GM20431 (cell line): ENCODE results near the gene COL4A3.

Source experiments
- in situ Hi-C: fragments of 300-500 bp; cut with MseI, MboI; formaldehyde crosslinking; loops from one replicate; pipeline ENCODE4 v1.15.0; 2020; ENCODE audit warnings: low sequenced_read_pairs; ENCODE audit not compliant: unreplicated experiment

COL4A3 gene

GRCh38 chr2:227163998-227164762 lies at the start of gene COL4A3, which contains the start of gene COL4A4:
Gene COL4A3 (plus strand): TSS chr2:227164624. CDS start chr2:227164727, 103 bp downstream.
Gene COL4A4 (minus strand): TSS chr2:227164205. CDS start chr2:227147483, 16,722 bp downstream.
- in situ Hi-C loops: no loop called here

- in situ Hi-C loops: no loop called here
Observed at GRCh38 chr2:227115761-227116160, 48.7 kb upstream of the COL4A3 start.

DNA sequence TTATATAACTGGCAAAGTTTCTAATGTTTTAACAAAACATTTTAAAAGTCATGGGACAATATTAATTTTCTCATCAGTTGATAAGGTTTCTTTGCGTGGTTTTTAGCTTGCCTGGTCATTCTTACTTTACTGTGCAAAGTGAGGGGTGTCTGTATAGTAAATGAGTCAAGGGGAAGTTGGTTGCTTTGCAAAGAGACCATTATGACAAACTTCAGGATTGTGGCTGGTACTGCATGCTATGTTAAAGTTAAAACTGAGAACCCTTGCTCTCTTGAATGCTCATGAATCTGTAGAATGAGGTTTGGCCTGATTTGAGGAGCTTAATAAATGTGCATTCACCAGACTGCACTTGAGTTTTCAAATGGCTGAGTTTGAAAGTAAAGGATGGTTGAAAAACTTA lies 47.4 kb upstream of the COL4A3 start:
- in situ Hi-C loops: no loop called here

- in situ Hi-C loops: no loop called here
Observed at GRCh38 chr2:227117852-227118251, 46.6 kb upstream of the COL4A3 start.

DNA sequence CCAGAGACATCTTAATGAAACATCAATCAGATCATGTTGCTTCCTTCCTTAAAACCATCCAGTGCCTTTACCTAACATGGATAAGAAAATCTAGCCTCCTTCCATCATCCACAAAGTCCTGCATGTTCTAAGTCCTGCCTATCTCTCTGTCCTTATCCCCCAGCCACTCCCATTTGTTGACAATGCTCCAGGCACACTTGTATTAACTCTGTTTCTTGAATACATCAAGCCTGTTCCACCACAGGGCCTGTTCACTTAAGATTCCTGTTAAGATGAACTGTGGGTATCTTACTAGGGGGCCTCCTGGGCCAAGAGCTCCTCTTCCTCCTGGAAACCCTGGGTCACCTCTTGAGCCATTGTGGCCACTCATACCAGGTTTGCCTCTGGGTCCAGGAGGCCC lies 46.1 kb upstream of the COL4A3 start:
- in situ Hi-C loops: no loop called here

DNA sequence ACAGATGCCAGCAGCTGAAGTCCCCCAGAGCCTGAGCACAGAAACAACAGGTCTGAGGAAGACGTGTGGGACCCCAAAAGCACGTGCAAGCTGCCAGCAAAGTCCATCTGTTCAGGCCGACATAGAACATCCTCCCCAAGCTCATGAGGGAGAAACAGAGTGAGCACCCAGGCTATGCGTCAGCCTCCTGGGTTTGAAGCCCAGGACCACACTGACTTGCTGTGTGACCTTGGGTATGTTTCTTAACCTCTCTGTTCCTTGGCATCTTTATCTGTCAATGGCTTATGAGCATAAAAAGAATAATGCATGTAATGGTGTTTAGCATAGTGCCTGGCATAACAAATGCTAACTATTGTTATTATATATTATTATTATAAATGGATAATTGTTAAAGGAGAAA lies 40.7 kb upstream of the COL4A3 start:
- in situ Hi-C loops: no loop called here

DNA sequence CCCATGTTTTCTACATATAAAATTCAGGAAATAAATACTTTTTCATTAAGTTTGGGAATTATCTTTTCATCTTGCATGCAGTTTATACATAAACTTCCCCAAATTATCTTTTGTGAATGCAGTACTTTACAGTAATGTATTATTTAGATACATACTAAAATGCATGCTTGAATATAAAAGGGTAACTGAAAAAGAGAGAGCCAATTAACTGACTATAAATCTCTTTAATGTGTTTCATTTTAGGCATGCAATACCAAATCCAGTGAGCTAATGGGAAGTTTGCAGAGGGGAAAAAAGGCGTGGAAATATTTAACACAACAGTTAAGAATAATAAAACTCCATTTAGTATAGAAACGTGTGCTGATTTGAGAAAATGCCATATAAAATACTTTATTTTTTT lies 39.6 kb upstream of the COL4A3 start:
- in situ Hi-C loops: loop anchor here (25.0 kb wide), 1 partner anchor 637 kb away; no protein-coding TSS in a partner anchor

- in situ Hi-C loops: loop anchor here (25.0 kb wide), 1 partner anchor 637 kb away; no protein-coding TSS in a partner anchor
Observed at GRCh38 chr2:227125506-227125905, 38.9 kb upstream of the COL4A3 start.

DNA sequence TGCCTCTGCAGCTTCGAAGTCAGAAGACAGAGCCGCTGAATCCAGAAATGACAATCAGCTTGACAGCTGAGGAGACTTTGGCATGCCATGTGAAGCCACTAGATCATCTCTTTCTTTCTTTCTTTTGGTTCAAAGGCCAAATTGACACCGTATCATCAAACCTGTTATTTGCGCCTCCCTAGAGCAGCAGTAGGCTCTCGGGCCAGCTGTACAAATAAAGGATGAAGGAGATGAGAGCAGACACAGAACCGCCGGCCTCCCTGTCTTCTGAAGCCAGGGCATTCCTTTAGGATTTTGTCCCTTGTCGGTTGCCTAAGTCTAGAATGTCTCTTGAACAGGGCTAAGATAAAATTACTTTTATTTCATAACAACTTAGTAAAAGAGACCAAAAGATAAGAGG lies 37.2 kb upstream of the COL4A3 start:
- in situ Hi-C loops: loop anchor here (25.0 kb wide), 1 partner anchor 635 kb away; no protein-coding TSS in a partner anchor

DNA sequence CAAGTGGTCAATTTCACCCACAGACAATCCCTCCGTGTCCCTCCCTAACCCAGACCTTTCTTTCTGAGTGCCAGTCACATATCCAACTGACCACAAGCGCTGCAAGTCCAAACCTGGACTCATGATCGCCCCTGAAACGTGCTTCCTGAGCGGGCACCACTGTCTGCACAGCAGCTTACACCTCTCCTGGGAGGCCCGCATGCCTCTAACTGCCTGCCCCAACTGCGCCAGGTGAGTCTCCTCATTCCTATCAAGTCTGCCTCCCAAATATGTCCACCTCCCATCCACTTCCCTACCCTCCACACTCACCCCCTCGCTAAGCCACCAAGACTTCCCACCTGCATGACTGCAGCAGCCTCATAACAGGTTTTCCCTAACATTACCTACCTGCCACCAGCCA lies 33.8 kb upstream of the COL4A3 start:
- in situ Hi-C loops: loop anchor here (25.0 kb wide), 1 partner anchor 632 kb away; no protein-coding TSS in a partner anchor

GRCh38 chr2:227132986-227133385 lies 31.4 kb upstream of the COL4A3 start:
- in situ Hi-C loops: loop anchor here (25.0 kb wide), 1 partner anchor 629 kb away; no protein-coding TSS in a partner anchor

DNA sequence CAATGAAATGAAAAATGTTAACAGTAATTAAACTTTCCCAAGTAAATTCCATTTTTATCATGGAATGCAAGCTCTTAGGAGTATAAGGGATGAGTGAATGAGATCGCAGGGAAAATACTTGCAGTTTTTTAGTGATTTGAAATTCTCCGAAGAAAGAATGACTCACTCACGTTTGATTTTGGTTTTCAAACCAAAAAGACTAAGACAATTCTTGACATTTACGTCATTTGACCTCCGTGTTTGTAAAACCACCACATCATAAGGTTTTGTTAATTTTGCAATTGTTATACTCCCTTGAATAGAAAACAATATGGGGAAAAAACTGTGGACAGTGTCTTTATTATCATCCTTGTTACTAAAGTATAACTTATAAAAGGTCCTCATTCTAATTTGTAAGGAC lies 29.8 kb upstream of the COL4A3 start:
- in situ Hi-C loops: loop anchor here (25.0 kb wide), 1 partner anchor 628 kb away; no protein-coding TSS in a partner anchor

- in situ Hi-C loops: loop anchor here (25.0 kb wide), 1 partner anchor 621 kb away; no protein-coding TSS in a partner anchor
Observed at GRCh38 chr2:227141301-227141700, 23.1 kb upstream of the COL4A3 start.

DNA sequence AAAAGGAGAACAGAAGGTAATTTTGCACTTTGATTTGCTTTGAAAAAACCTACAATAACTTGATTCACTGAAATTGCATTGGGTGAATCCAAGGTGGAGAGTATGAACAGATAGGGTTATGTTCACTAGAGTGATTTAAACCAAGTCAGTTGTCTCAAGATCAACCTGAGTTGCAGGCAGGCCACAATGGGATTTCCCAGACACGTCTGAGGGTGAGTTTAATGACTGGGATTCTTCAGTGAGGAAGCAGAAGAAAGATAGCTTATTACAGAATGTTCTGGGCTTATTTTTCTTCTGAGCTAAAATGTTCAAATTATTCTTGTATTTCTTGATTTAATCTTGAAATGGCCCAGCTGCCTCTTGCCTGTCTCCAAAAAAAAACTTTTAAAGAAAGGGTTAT lies 20.5 kb upstream of the COL4A3 start:
- in situ Hi-C loops: loop anchor here (25.0 kb wide), 1 partner anchor 618 kb away; no protein-coding TSS in a partner anchor

GRCh38 chr2:227146456-227146855 lies 18.0 kb upstream of the COL4A3 start:
- in situ Hi-C loops: loop anchor here (25.0 kb wide), 1 partner anchor 616 kb away; no protein-coding TSS in a partner anchor

DNA sequence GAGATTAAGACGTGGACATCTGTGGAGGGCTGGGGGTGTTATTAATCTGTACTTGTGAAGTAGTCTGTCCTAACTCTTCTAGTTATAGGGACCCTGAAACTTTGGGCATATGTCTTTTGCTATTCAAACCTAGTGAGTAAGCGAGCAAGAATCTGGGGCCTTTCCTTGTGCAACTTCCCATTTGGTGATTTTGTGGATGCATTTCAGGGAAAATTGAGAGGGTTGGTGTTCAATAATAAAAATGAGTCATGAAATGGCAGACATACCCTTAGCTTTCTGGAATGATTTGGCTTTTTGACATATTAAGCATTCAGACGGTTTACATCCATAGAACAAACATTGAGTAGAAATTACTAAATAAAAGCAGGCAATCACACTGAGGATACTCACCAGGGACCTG lies 17.4 kb upstream of the COL4A3 start:
- in situ Hi-C loops: loop anchor here (25.0 kb wide), 1 partner anchor 615 kb away; no protein-coding TSS in a partner anchor

DNA sequence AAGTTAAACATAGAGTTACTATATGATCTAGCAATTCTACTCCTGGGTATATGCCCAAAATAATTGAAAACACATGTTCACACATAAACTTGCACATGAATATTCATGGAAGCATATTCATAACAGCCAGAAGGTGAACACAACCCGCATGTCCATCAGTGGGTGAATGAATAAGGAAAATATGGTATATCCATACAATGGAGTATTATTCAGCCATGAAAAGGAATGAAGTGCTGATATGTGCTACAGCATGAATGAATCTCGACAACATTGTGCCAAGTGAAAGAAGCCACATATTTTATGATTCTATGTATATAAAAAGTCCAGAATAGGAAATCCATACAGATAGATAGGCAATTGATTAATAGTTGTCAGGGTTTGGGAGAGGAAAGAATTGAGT lies 16.3 kb upstream of the COL4A3 start:
- in situ Hi-C loops: loop anchor here (25.0 kb wide), 1 partner anchor 614 kb away; no protein-coding TSS in a partner anchor

DNA sequence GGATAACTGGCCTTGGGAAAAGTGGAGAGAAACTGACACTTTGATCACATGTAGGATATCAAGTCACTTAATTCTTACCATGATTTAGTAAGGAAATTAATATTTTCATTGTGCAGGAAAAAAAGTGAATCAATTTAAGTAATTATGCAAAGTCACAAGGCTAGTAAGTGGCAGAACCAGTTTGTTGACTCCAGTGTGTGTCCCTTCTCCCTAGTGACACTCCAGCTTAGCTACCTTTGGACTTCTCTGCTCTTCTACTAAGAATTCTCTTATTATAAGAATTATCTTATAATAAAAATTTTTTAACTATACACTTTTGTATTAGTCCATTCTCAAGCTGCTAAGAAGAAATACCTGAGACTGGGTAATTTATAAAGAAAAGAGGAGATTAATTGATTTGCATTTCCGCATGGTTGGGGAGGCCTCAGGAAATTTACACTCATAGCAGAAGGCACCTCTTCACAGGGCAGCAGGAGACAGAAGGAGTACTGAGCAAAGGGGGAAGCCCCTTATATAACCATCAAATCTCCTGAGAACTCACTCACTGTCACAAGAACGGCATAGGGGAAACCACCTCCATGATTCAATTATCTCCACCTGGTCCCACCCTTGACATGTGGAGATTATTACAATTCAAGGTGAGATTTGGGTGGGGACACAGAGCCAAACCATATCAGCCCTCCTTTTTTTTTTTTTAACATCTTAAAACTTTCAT lies 14.0 kb upstream of the COL4A3 start:
- in situ Hi-C loops: no loop called here

GRCh38 chr2:227152093-227152766 lies 12.2 kb upstream of the COL4A3 start:
- in situ Hi-C loops: no loop called here

- in situ Hi-C loops: no loop called here
Observed at GRCh38 chr2:227153307-227153706, 11.1 kb upstream of the COL4A3 start.
